Liver (tissue), 9 donors: Measurements from ENCODE around the gene PIWIL4. TPM values are rescaled to one million over a fixed set of nuclear protein-coding genes. Genes with fewer than 3 reads are reported as not detected.

Experiments
- DNase-seq: peaks from one replicate; pipeline ENCODE4 v3.0.0-alpha.2; 2017; ENCODE audit warnings: low spot score
- H3K27ac ChIP-seq, 2 donors: one replicate each; pipeline ENCODE4 v1.7.0; 2013; ENCODE audit warnings: inconsistent platforms in 2 of 2, low read length in 2 of 2, control low read depth in 1 of 2, low read depth in 1 of 2, mild to moderate bottlenecking in 1 of 2
- H3K27me3 ChIP-seq, 4 donors: one replicate each; pipeline versions ENCODE4 v1.6.1 to v1.7.0; 2013; ENCODE audit warnings: low read length in 3 of 4, inconsistent platforms in 1 of 4, mild to moderate bottlenecking in 1 of 4, moderate library complexity in 1 of 4; ENCODE audit not compliant: control insufficient read depth in 4 of 4, insufficient read depth in 4 of 4
- H3K36me3 ChIP-seq, 4 donors: one replicate each; pipeline versions ENCODE4 v1.6.1 to v1.7.0; 2013; ENCODE audit warnings: low read length in 3 of 4, mild to moderate bottlenecking in 3 of 4, low read depth in 1 of 4, moderate library complexity in 1 of 4; ENCODE audit not compliant: control insufficient read depth in 4 of 4, insufficient read depth in 3 of 4
- H3K4me1 ChIP-seq, 4 donors: one replicate each; pipeline versions ENCODE4 v1.6.1 to v1.7.0; 2013; ENCODE audit warnings: low read length in 3 of 4, mild to moderate bottlenecking in 3 of 4, moderate library complexity in 1 of 4; ENCODE audit not compliant: control insufficient read depth in 4 of 4, insufficient read depth in 4 of 4
- H3K4me3 ChIP-seq, 3 donors: one replicate each; pipeline versions ENCODE4 v1.6.1 to v1.7.0; 2013; ENCODE audit warnings: low read length in 3 of 3, control low read depth in 1 of 3, low read depth in 1 of 3, mild to moderate bottlenecking in 1 of 3
- H3K9ac ChIP-seq, 2 donors: one replicate each; pipeline ENCODE4 v1.7.0; 2013; ENCODE audit warnings: low read length in 2 of 2, mild to moderate bottlenecking in 2 of 2, moderate library complexity in 2 of 2, control low read depth in 1 of 2, low read depth in 1 of 2
- H3K9me3 ChIP-seq, 4 donors: one replicate each; pipeline versions ENCODE4 v1.6.1 to v1.7.0; 2013; ENCODE audit warnings: low read length in 3 of 4; ENCODE audit not compliant: control insufficient read depth in 4 of 4
- ATF3 ChIP-seq: IDR thresholded peaks from 2 replicates; pipeline ENCODE4 v1.6.1; 2016; ENCODE audit warnings: antibody characterized with exemption
- CTCF ChIP-seq: fragments of 150-350 bp; IDR thresholded peaks from 2 replicates; pipeline ENCODE4 v1.5.1; 2017; ENCODE audit warnings: improper control_type of control experiment, low read depth, low read length; ENCODE audit not compliant: missing input control
- EGR1 ChIP-seq, 2 donors: IDR thresholded peaks; 2 replicates each; pipeline ENCODE4 v1.6.1; 2016 to 2018; ENCODE audit warnings: antibody characterized with exemption in 2 of 2, low read depth in 2 of 2
- FOXA1 ChIP-seq: IDR thresholded peaks from 2 replicates; pipeline ENCODE4 v1.6.1; 2016; ENCODE audit warnings: antibody characterized with exemption
- FOXA2 ChIP-seq: IDR thresholded peaks from 2 replicates; pipeline ENCODE4 v1.6.1; 2016; ENCODE audit warnings: antibody characterized with exemption
- GABPA ChIP-seq, 2 donors: IDR thresholded peaks in 1 of 2; conservative IDR thresholded peaks in 1 of 2; 2 replicates each; pipeline ENCODE4 v1.6.1; 2016; ENCODE audit warnings: antibody characterized with exemption in 2 of 2, mild to moderate bottlenecking in 1 of 2, moderate library complexity in 1 of 2
- HNF4A ChIP-seq, 2 donors: conservative IDR thresholded peaks; 2 replicates each; pipeline ENCODE4 v1.6.1; 2016; ENCODE audit warnings: antibody characterized with exemption in 2 of 2, mild to moderate bottlenecking in 2 of 2
- HNF4G ChIP-seq: IDR thresholded peaks from 2 replicates; pipeline ENCODE4 v1.6.1; 2016; ENCODE audit warnings: antibody characterized with exemption
- JUND ChIP-seq, 2 donors: IDR thresholded peaks; 2 replicates each; pipeline ENCODE4 v1.6.1; 2016; ENCODE audit warnings: antibody characterized with exemption in 2 of 2
- MAX ChIP-seq: IDR thresholded peaks from 2 replicates; pipeline ENCODE4 v1.6.1; 2016; ENCODE audit warnings: antibody characterized with exemption
- NR2F2 ChIP-seq: IDR thresholded peaks from 2 replicates; pipeline ENCODE4 v1.6.1; 2016; ENCODE audit warnings: antibody characterized with exemption
- RAD21 ChIP-seq, 2 donors: IDR thresholded peaks; 2 replicates each; pipeline ENCODE4 v1.6.1; 2016; ENCODE audit warnings: antibody characterized with exemption in 2 of 2, mild to moderate bottlenecking in 2 of 2
- REST ChIP-seq: IDR thresholded peaks from 2 replicates; pipeline ENCODE4 v1.6.1; 2016; ENCODE audit warnings: antibody characterized with exemption, mild to moderate bottlenecking
- RXRA ChIP-seq, 2 donors: IDR thresholded peaks; 2 replicates each; pipeline ENCODE4 v1.6.1; 2017 to 2018; ENCODE audit warnings: antibody characterized with exemption in 2 of 2, mild to moderate bottlenecking in 1 of 2
- SP1 ChIP-seq: IDR thresholded peaks from 2 replicates; pipeline ENCODE4 v1.6.1; 2018; ENCODE audit warnings: antibody characterized with exemption, mild to moderate bottlenecking
- TAF1 ChIP-seq: conservative IDR thresholded peaks from 2 replicates; pipeline ENCODE4 v1.6.1; 2016; ENCODE audit warnings: antibody characterized with exemption, mild to moderate bottlenecking
- YY1 ChIP-seq: IDR thresholded peaks from 2 replicates; pipeline ENCODE4 v1.6.1; 2016; ENCODE audit warnings: antibody characterized with exemption, mild to moderate bottlenecking
- ZBTB33 ChIP-seq: IDR thresholded peaks from 2 replicates; pipeline ENCODE4 v1.6.1; 2016; ENCODE audit warnings: antibody characterized with exemption
- polyA plus RNA-seq, 2 donors: library from polyadenylated mRNA; stranded (reverse) in 1 of 2; unstranded in 1 of 2; fragments of 200-250 nt in 1 of 2; fragments of >200 nt in 1 of 2; fragmentation: Nextera tagmentation in 1 of 2; extraction: Ambion mirVana in 1 of 2; gene quantifications; one replicate each; pipeline versions ENCODE4 v1.2.1 to v1.2.3, GENCODE V29; 2013 to 2015
- total RNA-seq, 2 donors: library from RNA; depleted of rRNA; stranded (reverse); fragments of >200 nt; gene quantifications; one replicate each; pipeline ENCODE4 v1.2.3, GENCODE V29; 2014
- donor health status: healthy.
- donor health status: healthy.
- donor health status: healthy.
- donor health status: healthy.
- donor health status: healthy.

The PIWIL4 gene
- total and polyA plus RNA-seq, 4 donors = 0.18 to 1.5 (median 0.51) TPM

- DNase-seq = no peak
- H3K36me3 ChIP-seq = no peaks in the 10 kb centered on the region
- no peak for TF ChIP-seq GABPA (IDR thresholded peaks at IDR 0.05 in 1 of 2, conservative IDR thresholded peaks at IDR 0.05 in 1 of 2)
- TF ChIP-seq RAD21 (IDR thresholded peaks at IDR 0.05) = no peak
- TF ChIP-seq JUND (IDR thresholded peaks at IDR 0.05) = no peak
- no peak for TF ChIP-seq ATF3
- TF ChIP-seq FOXA1 = no peak
- no peak for TF ChIP-seq HNF4G
- no peak for TF ChIP-seq EGR1 (IDR thresholded peaks at IDR 0.05; ENCODE audit: low read depth in 2 of 2)
- no peak for TF ChIP-seq ZBTB33
- TF ChIP-seq SP1 = no peak
- TF ChIP-seq YY1 = no peak
- TF ChIP-seq NR2F2 = no peak
- no peak for TF ChIP-seq TAF1
- no peak for TF ChIP-seq MAX
- TF ChIP-seq HNF4A (conservative IDR thresholded peaks at IDR 0.05) = no peak
- TF ChIP-seq FOXA2 = no peak
- no peak for TF ChIP-seq CTCF
- no peak for TF ChIP-seq REST
- TF ChIP-seq RXRA (IDR thresholded peaks at IDR 0.05) = no peak
- no peak overlapping the region for H3K9ac ChIP-seq
- no peaks in the 10 kb centered on the region for H3K4me1 ChIP-seq
- no peak overlapping the region for H3K4me3 ChIP-seq
- no peaks in the 10 kb centered on the region for H3K27me3 ChIP-seq
- no peaks in the 10 kb centered on the region for H3K9me3 ChIP-seq
- H3K27ac ChIP-seq = no peak overlapping the region
Observed at GRCh38 chr11:94664346-94664745, 97.2 kb downstream of the PIWIL4 start.
